Endothelial cell of umbilical vein (primary cell): Measurements from ENCODE around the gene PRKG1. TPM values are rescaled to one million over a fixed set of nuclear protein-coding genes. Genes with fewer than 3 reads are reported as not detected.

Experiments
- BruUV-seq: library from RNA; stranded (reverse); fragments of 400-500 nt; replicated peaks from 2 replicates; lab custom pipeline; 2021; lab: Mats Ljungman, UMichigan
- CTCF ChIA-PET: fragments of 300-600, 350-600 bp; sonication (Branson Sonifier 250); formaldehyde crosslinking; loops from one replicate; lab custom pipeline; 2021; ENCODE audit warnings: antibody characterized with exemption, inconsistent platforms; lab: Charles Lee
- POLR2A ChIA-PET: fragments of 300-600, 350-600 bp; sonication (Branson Sonifier 250); formaldehyde crosslinking; loops from one replicate; lab custom pipeline; 2021; ENCODE audit warnings: antibody characterized with exemption, inconsistent platforms; lab: Charles Lee
- DNase-seq: peaks from one replicate; pipeline ENCODE4 v3.0.0-alpha.2; 2011; ENCODE audit warnings: low read depth, low spot score
- FAIRE-seq: peaks from 2 replicates; lab custom pipeline; 2011; peaks lifted over from hg19 to GRCh38; lab: Jason Lieb, UNC
- H2AFZ ChIP-seq: 2 replicates; pipeline ENCODE4 v1.6.0; 2012; ENCODE audit warnings: low read depth, low read length, control low read depth, inconsistent platforms
- H3K27ac ChIP-seq: 2 replicates; pipeline ENCODE4 v1.5.1; 2011; ENCODE audit warnings: low read depth, mild to moderate bottlenecking, control low read depth, low read length, moderate library complexity; ENCODE audit not compliant: insufficient read depth
- H3K27me3 ChIP-seq, 2 experiments: 2 replicates each; pipeline versions ENCODE4 v1.6.0 to v1.6.1; 2011; ENCODE audit warnings: low read length in 2 of 2, mixed read lengths in 1 of 2; ENCODE audit not compliant: control insufficient read depth in 2 of 2, insufficient read depth in 2 of 2
- H3K36me3 ChIP-seq, 2 experiments: 2 replicates in 1 of 2; 3 replicates in 1 of 2; pipeline ENCODE4 v1.5.1; 2011; ENCODE audit warnings: low read length in 2 of 2, mild to moderate bottlenecking in 1 of 2, moderate library complexity in 1 of 2; ENCODE audit not compliant: control insufficient read depth in 2 of 2, insufficient read depth in 2 of 2; ENCODE audit errors: extremely low read depth in 1 of 2
- H3K4me1 ChIP-seq: 3 replicates; pipeline ENCODE4 v1.5.1; 2011; ENCODE audit warnings: mild to moderate bottlenecking, low read length; ENCODE audit not compliant: control insufficient read depth, insufficient read depth; ENCODE audit errors: extremely low read depth
- H3K4me2 ChIP-seq: 2 replicates; pipeline ENCODE4 v1.6.1; 2011; ENCODE audit warnings: low read length, control low read depth, mixed read lengths; ENCODE audit not compliant: insufficient read depth
- H3K4me3 ChIP-seq, 3 experiments: fragments of 200-600 bp in 1 of 3; sonication (generic), shearing (Covaris generic) in 1 of 3; replicated peaks in 1 of 3; 2 replicates each; pipeline ENCODE4 v1.5.1; 2011 to 2016; ENCODE audit warnings: control low read depth in 3 of 3, low read length in 3 of 3, mild to moderate bottlenecking in 2 of 3, inconsistent platforms in 1 of 3, low read depth in 1 of 3, moderate library complexity in 1 of 3; ENCODE audit not compliant: insufficient read depth in 1 of 3
- H3K79me2 ChIP-seq: 2 replicates; pipeline ENCODE4 v1.6.0; 2012; ENCODE audit warnings: low read length, inconsistent platforms; ENCODE audit not compliant: control insufficient read depth, insufficient read depth
- H3K9ac ChIP-seq: replicated peaks from 2 replicates; pipeline ENCODE3; 2011; ENCODE audit warnings: low read length, control low read depth; ENCODE audit not compliant: insufficient read depth; ENCODE audit errors: extremely low read depth
- H3K9me1 ChIP-seq: replicated peaks from 3 replicates; pipeline ENCODE4 v1.6.0; 2011; ENCODE audit warnings: mild to moderate bottlenecking, low read length; ENCODE audit not compliant: control insufficient read depth, insufficient read depth; ENCODE audit errors: extremely low read depth
- H3K9me3 ChIP-seq: replicated peaks from 2 replicates; pipeline ENCODE4 v1.5.1; 2012; ENCODE audit warnings: low read length, inconsistent platforms; ENCODE audit not compliant: control insufficient read depth, insufficient read depth
- H4K20me1 ChIP-seq: replicated peaks from 2 replicates; pipeline ENCODE3; 2011; ENCODE audit warnings: mild to moderate bottlenecking, low read length; ENCODE audit not compliant: control insufficient read depth, insufficient read depth; ENCODE audit errors: extremely low read depth
- CTCF ChIP-seq, 2 donors: IDR thresholded peaks; 1 replicate in 1 of 2; 2 replicates in 1 of 2; pipeline ENCODE4 v1.5.1; 2011; ENCODE audit warnings: low read length in 2 of 2, mild to moderate bottlenecking in 2 of 2, moderate library complexity in 2 of 2, control low read depth in 1 of 2, inconsistent platforms in 1 of 2, low read depth in 1 of 2; ENCODE audit not compliant: insufficient read depth in 1 of 2; ENCODE audit errors: extremely low read depth in 1 of 2
- EZH2 ChIP-seq: IDR thresholded peaks from 2 replicates; pipeline ENCODE4 v1.6.1; 2012; ENCODE audit warnings: borderline replicate concordance, low read depth, mild to moderate bottlenecking, moderate library complexity, low read length, inconsistent platforms; ENCODE audit not compliant: severe bottlenecking
- JUN ChIP-seq: IDR thresholded peaks from 2 replicates; pipeline ENCODE4 v1.6.1; 2011; ENCODE audit warnings: borderline replicate concordance, low read depth; ENCODE audit not compliant: insufficient read length, insufficient read depth
- MAX ChIP-seq: IDR thresholded peaks from 2 replicates; pipeline ENCODE4 v1.6.1; 2011; ENCODE audit not compliant: insufficient read depth, insufficient read length
- MYC ChIP-seq: IDR thresholded peaks from one replicate; pipeline ENCODE4 v1.6.1; 2011; ENCODE audit warnings: mild to moderate bottlenecking, low read depth, low read length
- POLR2A ChIP-seq: IDR thresholded peaks from 2 replicates; pipeline ENCODE4 v1.6.1; 2012; ENCODE audit warnings: low read depth, mild to moderate bottlenecking, control low read depth, low read length
- dilution Hi-C: fragments of 300-500 bp; cut with MboI; formaldehyde crosslinking; loops from one replicate; pipeline ENCODE4 v1.15.0; 2019; ENCODE audit warnings: low sequenced_read_pairs; ENCODE audit not compliant: extremely low pct_ligation_motif_present
- intact Hi-C: fragments of 100-400 bp; cut with micrococcal nuclease; formaldehyde crosslinking; loops from one replicate; pipeline ENCODE4 v1.10.0; 2022
- polyA plus RNA-seq, 4 experiments: library from polyadenylated mRNA; depleted of rRNA in 3 of 4; stranded (reverse) in 3 of 4; unstranded in 1 of 4; fragments of >200 nt; gene quantifications; 2 replicates each; pipeline versions ENCODE4 v1.2.1 to v1.2.3, GENCODE V29; 2011 to 2012; ENCODE audit warnings: missing spikeins in 1 of 4
- total RNA-seq: library from RNA; stranded (reverse); gene quantifications from 2 replicates; pipeline ENCODE4 v1.2.3, GENCODE V29; 2021

Gene PRKG1
- total and polyA plus RNA-seq, 2 donors (not counting 3 experiments of a cell fraction or from before 2014, with no cell fraction given), result 0.01 to 0.18 TPM

DNA sequence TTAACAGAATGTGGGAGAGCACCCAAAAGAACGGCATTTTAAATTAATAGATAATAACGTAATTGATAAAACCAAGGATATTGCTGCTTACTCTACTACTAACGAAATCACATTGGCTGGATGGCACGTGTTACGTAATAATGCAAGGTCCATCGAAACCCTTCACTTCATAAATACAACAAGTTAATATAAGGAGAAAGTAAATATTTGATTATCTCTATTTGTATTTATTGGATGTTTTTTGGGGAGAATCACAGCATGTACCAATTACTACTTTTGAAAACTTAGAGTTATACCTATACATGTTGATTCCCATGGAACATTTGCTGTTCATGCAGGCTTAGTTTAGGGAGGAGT, 1.6 kb downstream of the PRKG1 start:
- BruUV-seq, result no TSS peak
- FAIRE-seq, result no peak
- Histone ChIP-seq H3K27me3 (peaks cover 30 to 43% of the 10 kb centered on the region in 2 experiments), H3K9me3 (no peaks in the 10 kb centered on the region), H3K4me3 (no peak overlapping the region), H4K20me1 (no peaks in the 10 kb centered on the region), H3K9ac (no peak overlapping the region), H3K4me2 (no peak overlapping the region), H2AFZ (no peak overlapping the region), H3K9me1 (no peaks in the 10 kb centered on the region), H3K36me3 (no peaks in the 10 kb centered on the region), H3K27ac (no peak overlapping the region), H3K4me1 (peaks cover 5% of the 10 kb centered on the region), H3K79me2 (no peaks in the 10 kb centered on the region)
- CTCF ChIA-PET, result interaction anchor here (1.3 to 1.5 kb wide), 2 partner anchors 12 to 346 kb away, joined by 4 to 10 read pairs; no protein-coding TSS in a partner anchor
- DNase-seq, result no peak
- no peak for TF ChIP-seq CTCF (IDR thresholded peaks at IDR 0.05; ENCODE audit: extremely low read depth in 1 of 2, insufficient read depth in 1 of 2, low read depth in 1 of 2, low read length in 2 of 2)
- no peak for TF ChIP-seq MYC
- TF ChIP-seq JUN, result no peak
- no peak for TF ChIP-seq EZH2
- intact Hi-C loops (no loop called here), dilution Hi-C loops (no loop called here)
- POLR2A ChIA-PET, result no interaction called here

DNA sequence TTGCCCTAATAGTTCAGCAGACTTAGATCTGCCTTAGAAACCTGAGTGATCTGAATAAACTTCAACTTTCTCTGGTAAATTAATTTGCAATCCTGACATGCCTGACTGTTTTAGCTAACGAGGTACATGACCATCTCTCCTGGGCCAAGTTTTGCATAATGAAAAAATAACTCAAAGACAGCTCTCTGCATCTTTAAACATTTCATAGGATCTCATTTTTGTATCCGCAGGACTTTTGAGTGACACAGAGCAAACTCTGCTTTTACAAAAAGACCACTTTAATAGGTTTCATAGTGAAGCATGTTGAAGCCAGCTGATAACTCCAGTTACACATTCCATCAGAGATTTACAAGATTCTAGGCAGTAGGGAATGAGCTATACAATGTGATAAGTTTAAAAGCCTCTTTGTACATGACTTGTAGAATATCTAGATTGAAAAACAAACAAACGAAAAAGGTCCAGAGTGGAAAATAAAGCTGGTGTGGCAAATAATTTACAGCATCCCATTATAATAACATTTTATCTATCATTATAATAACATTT, 2.1 kb downstream of the PRKG1 start:
- no peaks in the 10 kb centered on the region for H3K79me2 ChIP-seq
- H3K4me3 ChIP-seq, result no peak overlapping the region
- no peaks in the 10 kb centered on the region for H3K9me1 ChIP-seq
- CTCF ChIA-PET, result interaction anchor here (1.2 to 1.5 kb wide), 3 partner anchors 13 to 346 kb away, joined by 3 to 10 read pairs (median 4); no protein-coding TSS in a partner anchor
- intact Hi-C loops, result no loop called here
- POLR2A ChIA-PET, result no interaction called here
- no peak overlapping the region for H2AFZ ChIP-seq
- no peaks in the 10 kb centered on the region for H3K9me3 ChIP-seq
- BruUV-seq, result no TSS peak
- H3K27me3 ChIP-seq, result peaks cover 30 to 46% of the 10 kb centered on the region in 2 experiments
- H3K4me2 ChIP-seq, result no peak overlapping the region
- no peaks in the 10 kb centered on the region for H4K20me1 ChIP-seq
- H3K36me3 ChIP-seq, result no peaks in the 10 kb centered on the region
- H3K4me1 ChIP-seq, result peaks cover 5% of the 10 kb centered on the region
- TF ChIP-seq POLR2A, result no peak
- no peak for TF ChIP-seq MAX
- TF ChIP-seq JUN, result no peak
- FAIRE-seq (no peak), DNase-seq (no peak)
- no peak overlapping the region for H3K9ac ChIP-seq
- no peak overlapping the region for H3K27ac ChIP-seq
- dilution Hi-C loops, result no loop called here
